Hematopoietic multipotent progenitor cell treated with erythropoietin and hydrocortisone succinate and interleukin-3 and kit ligand, for 15 days (in vitro differentiated cells): Measurements from ENCODE around the gene ST3GAL5.

ENCODE experiments used
- DNase-seq: peaks from one replicate; pipeline ENCODE4 v3.0.0-alpha.2; 2015; ENCODE audit warnings: low spot score

Gene ST3GAL5

GRCh38 chr2:85806358-85807118, 82.3 kb downstream of the ST3GAL5 start:
- DNase-seq = no peak

- DNase-seq = peak; percentile 12
Measured at GRCh38 chr2:85804583-85804982, 84.2 kb downstream of the ST3GAL5 start.

- no peak for DNase-seq
Measured at GRCh38 chr2:85803704-85804425, 84.9 kb downstream of the ST3GAL5 start.

- no peak for DNase-seq
Measured at GRCh38 chr2:85802354-85803103, 86.3 kb downstream of the ST3GAL5 start.

GRCh38 chr2:85801871-85802270, 86.9 kb downstream of the ST3GAL5 start:
- DNase-seq = no peak

GRCh38 chr2:85800586-85800985, 88.2 kb downstream of the ST3GAL5 start:
- no peak for DNase-seq

GRCh38 chr2:85799215-85799956, 89.4 kb downstream of the ST3GAL5 start:
- DNase-seq = no peak

- DNase-seq = no peak
Measured at GRCh38 chr2:85797921-85798320, 90.9 kb downstream of the ST3GAL5 start.

- DNase-seq = no peak
Measured at GRCh38 chr2:85797263-85797660, 91.5 kb downstream of the ST3GAL5 start.

GRCh38 chr2:85796341-85797262, 92.2 kb downstream of the ST3GAL5 start:
- no peak for DNase-seq

- DNase-seq = no peak
Measured at GRCh38 chr2:85796046-85796340, 92.8 kb downstream of the ST3GAL5 start.

- DNase-seq = no peak
Measured at GRCh38 chr2:85795331-85796045, 93.3 kb downstream of the ST3GAL5 start.

- DNase-seq = no peak
Measured at GRCh38 chr2:85794491-85795121, 94.2 kb downstream of the ST3GAL5 start.

GRCh38 chr2:85794038-85794441, 94.8 kb downstream of the ST3GAL5 start:
- no peak for DNase-seq

GRCh38 chr2:85793584-85793983, 95.2 kb downstream of the ST3GAL5 start:
- DNase-seq = no peak

GRCh38 chr2:85792783-85793441, 95.9 kb downstream of the ST3GAL5 start:
- DNase-seq = no peak

- no peak for DNase-seq
Measured at GRCh38 chr2:85791704-85792565, 96.9 kb downstream of the ST3GAL5 start.

GRCh38 chr2:85790499-85791188, 98.1 kb downstream of the ST3GAL5 start:
- no peak for DNase-seq
